ENCODE measurements around the gene RAD50. TPM values are rescaled to one million over a fixed set of nuclear protein-coding genes. Genes with fewer than 3 reads are reported as not detected.

Gene RAD50
- total RNA-seq, 4 donors from 2014 or later, result 21.7 to 37.1 (median 24.6) TPM

DNA sequence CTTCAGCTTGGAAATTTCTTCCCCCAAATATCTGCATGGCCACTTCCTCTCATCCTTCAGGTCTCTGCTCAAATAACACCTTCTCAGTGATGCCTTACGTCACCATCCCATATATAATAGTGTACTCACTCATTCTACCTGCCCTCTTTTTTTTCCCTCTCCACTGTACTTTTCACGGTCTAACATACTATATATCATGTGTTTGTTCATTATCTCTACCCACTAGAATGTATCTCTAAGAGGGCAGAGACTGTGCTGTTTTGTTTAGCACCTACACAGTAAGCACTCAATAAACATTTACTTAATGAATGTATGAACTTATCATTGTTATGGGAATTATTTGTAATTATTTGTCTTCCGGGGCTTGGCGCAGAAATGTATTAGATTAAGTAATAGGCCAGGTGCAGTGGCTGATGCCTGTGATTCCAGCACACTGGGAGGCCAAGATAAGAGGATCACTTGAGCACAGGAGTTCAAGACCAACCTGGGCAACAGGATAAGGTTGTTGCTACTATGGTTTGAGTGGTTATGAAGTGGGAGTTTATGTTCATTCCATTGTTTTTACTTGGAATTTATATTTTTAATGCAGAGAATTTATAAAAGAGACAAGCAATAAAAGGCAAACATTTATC is 95.2 kb downstream of the RAD50 start:
- intact Hi-C loops (cut with DNase I; ENCODE audit: low total_unique reads), result no loop called here
- no peak for TF ChIP-seq POLR2A (IDR thresholded peaks at IDR 0.05)
- H3K4me3 ChIP-seq (ENCODE audit: low read depth, poor library complexity, severe bottlenecking), result no peak overlapping the region
- WGBS, 2 donors, result 84 to 89% methylated on average over 4 of the region's 4 CpGs
- no peak for DNase-seq (ENCODE audit: low spot score in 2 of 2)

- no peak for TF ChIP-seq POLR2A (IDR thresholded peaks at IDR 0.05)
- TF ChIP-seq, protein P1, sequence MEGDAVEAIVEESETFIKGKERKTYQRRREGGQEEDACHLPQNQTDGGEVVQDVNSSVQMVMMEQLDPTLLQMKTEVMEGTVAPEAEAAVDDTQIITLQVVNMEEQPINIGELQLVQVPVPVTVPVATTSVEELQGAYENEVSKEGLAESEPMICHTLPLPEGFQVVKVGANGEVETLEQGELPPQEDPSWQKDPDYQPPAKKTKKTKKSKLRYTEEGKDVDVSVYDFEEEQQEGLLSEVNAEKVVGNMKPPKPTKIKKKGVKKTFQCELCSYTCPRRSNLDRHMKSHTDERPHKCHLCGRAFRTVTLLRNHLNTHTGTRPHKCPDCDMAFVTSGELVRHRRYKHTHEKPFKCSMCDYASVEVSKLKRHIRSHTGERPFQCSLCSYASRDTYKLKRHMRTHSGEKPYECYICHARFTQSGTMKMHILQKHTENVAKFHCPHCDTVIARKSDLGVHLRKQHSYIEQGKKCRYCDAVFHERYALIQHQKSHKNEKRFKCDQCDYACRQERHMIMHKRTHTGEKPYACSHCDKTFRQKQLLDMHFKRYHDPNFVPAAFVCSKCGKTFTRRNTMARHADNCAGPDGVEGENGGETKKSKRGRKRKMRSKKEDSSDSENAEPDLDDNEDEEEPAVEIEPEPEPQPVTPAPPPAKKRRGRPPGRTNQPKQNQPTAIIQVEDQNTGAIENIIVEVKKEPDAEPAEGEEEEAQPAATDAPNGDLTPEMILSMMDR (IDR thresholded peaks at IDR 0.05), result no peak
- 17 to 22% methylated on average over 7 of the region's 7 CpGs for WGBS, 2 donors
- H3K4me3 ChIP-seq (ENCODE audit: low read depth, poor library complexity, severe bottlenecking), result no peak overlapping the region
- DNase-seq (ENCODE audit: low spot score in 2 of 2), result no peak
- intact Hi-C loops (cut with DNase I; ENCODE audit: low total_unique reads), result no loop called here
These were observed 96.9 kb downstream of the RAD50 start for GRCh38 chr5:132653716-132654115.

GRCh38 chr5:132655821-132656773 is 99.3 kb downstream of the RAD50 start:
- WGBS, 2 donors, result 5 to 8% methylated on average over 35 to 78 of the region's 92 CpGs
- H3K4me3 ChIP-seq (ENCODE audit: low read depth, poor library complexity, severe bottlenecking), result no peak overlapping the region
- TF ChIP-seq POLR2A (IDR thresholded peaks at IDR 0.05), result no peak
- TF ChIP-seq, protein P1 (IDR thresholded peaks at IDR 0.05), result no peak
- DNase-seq (ENCODE audit: low spot score in 2 of 2), result no peak
- intact Hi-C loops (cut with DNase I; ENCODE audit: low total_unique reads), result no loop called here

DNA sequence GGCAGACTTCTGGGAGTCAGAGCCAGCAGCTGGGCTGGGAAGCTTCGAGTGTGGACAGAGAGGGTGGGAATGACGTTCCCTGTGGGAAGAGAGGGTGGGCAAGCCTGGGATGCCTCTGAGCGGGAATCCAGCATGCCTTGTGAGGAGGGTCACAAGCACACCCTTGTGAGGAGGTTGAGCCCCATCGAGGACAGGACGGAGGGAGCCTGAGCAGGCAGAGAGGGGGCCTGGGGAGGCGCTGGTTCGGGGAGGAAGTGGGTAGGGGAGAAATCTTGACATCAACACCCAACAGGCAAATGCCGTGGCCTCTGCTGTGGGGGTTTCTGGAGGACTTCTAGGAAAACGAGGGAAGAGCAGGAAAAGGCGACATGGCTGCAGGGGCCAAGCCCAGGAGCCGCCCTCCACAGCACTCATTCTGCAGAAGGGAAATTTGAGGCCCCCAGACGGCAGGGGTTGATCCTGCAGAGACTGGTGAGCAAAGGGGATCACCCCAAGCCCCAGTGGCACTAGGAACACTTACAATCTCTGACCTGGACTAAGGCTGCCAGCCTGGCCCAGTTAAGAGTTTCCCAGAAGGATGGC is 100.1 kb downstream of the RAD50 start:
- no peak for TF ChIP-seq POLR2A (IDR thresholded peaks at IDR 0.05)
- TF ChIP-seq, protein P1 (IDR thresholded peaks at IDR 0.05), result no peak
- intact Hi-C loops (cut with DNase I; ENCODE audit: low total_unique reads), result no loop called here
- no peak overlapping the region for H3K4me3 ChIP-seq (ENCODE audit: low read depth, poor library complexity, severe bottlenecking)
- WGBS, 2 donors, result 68 to 73% methylated on average over 12 of the region's 12 CpGs
- no peak for DNase-seq (ENCODE audit: low spot score in 2 of 2)

DNA sequence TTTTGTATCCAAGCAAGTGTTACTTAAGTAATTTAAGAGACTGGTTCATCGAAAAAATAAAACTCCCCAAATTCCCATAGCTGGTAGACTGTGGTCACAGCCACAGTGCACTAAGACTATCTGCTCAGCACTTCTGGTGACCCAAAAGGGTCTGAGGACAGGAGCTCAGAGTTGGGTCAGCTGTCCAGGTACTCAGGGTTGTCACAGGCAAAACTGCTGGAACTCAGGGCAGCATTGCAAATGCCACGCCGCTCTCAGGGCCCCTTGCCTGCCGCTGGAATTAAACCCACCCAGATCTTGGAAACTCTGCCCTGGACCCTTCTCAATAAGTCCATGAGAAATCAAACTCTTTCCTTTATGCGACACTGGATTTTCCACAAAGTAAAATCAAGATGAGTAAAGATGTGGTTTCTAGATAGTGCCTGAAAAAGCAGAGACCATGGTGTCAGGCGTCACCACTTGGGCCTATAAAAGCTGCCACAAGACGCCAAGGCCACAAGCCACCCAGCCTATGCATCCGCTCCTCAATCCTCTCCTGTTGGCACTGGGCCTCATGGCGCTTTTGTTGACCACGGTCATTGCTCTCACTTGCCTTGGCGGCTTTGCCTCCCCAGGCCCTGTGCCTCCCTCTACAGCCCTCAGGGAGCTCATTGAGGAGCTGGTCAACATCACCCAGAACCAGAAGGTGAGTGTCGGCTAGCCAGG is 101.1 kb downstream of the RAD50 start, which contains the start of gene IL13:
Gene IL13, plus strand, starts transcription at position 498 of the 705 bp plus-strand sequence. Its CDS starts 14 bp downstream, at position 512.
- 96 to 97% methylated on average over 12 of the region's 12 CpGs for WGBS, 2 donors
- H3K4me3 ChIP-seq (ENCODE audit: low read depth, poor library complexity, severe bottlenecking), result no peak within 1 kb of the TSS
- intact Hi-C loops (cut with DNase I; ENCODE audit: low total_unique reads), result no loop called here
- TF ChIP-seq, protein P1 (IDR thresholded peaks at IDR 0.05), result no peak
- TF ChIP-seq POLR2A (IDR thresholded peaks at IDR 0.05), result no peak
- no peak for DNase-seq (ENCODE audit: low spot score in 2 of 2)
